HCT116 (cell line): Measurements from ENCODE around the gene ACER2. TPM values are rescaled to one million over a fixed set of nuclear protein-coding genes. Genes with fewer than 3 reads are reported as not detected.

Source experiments
- ATAC-seq: fragments of 200-7000 bp; cut with Tn5 transposase; 2 replicates; pipeline ENCODE4 v1.9.1; 2020; ENCODE audit warnings: mild to moderate bottlenecking, moderate library complexity
- BruUV-seq: library from RNA; stranded (reverse); fragments of 400-500 nt; replicated peaks from 2 replicates; lab custom pipeline; 2021; lab: Mats Ljungman, UMichigan
- CTCF ChIA-PET: fragments of 300-600 bp; sonication (Branson Sonifier 250); formaldehyde crosslinking; loops from one replicate; lab custom pipeline; 2021; ENCODE audit warnings: antibody characterized with exemption; lab: Charles Lee
- POLR2A ChIA-PET: fragments of 300-600, 350-600 bp; sonication (Branson Sonifier 250); formaldehyde crosslinking; loops from one replicate; lab custom pipeline; 2021; ENCODE audit warnings: antibody characterized with exemption; lab: Charles Lee
- RAD21 ChIA-PET, 2 experiments: fragments of 300-600 bp; sonication (Branson Sonifier 250); formaldehyde crosslinking; loops; one replicate each; lab custom pipeline; 2023; ENCODE audit warnings: low total read pairs in 2 of 2; ENCODE audit not compliant: uncharacterized antibody in 2 of 2, unreplicated experiment in 2 of 2, low non-redundant PET in 1 of 2; lab: Charles Lee
- DNase-seq: peaks from one replicate; pipeline ENCODE4 v3.0.0-alpha.2; 2010; ENCODE audit warnings: low read depth, low spot score
- H2AFZ ChIP-seq: fragments of 200-600 bp; shearing (Covaris generic), sonication (generic); 2 replicates; pipeline ENCODE4 v1.6.1; 2017; ENCODE audit warnings: low read depth, mixed run types, mixed read lengths, antibody characterized with exemption, low read length; ENCODE audit not compliant: poor library complexity, severe bottlenecking
- H3K27ac ChIP-seq: 2 replicates; pipeline ENCODE4 v1.5.1; 2012; ENCODE audit warnings: low read depth, low read length
- H3K27me3 ChIP-seq: fragments of 200-600 bp; sonication (generic); 2 replicates; pipeline ENCODE4 v1.6.1; 2016; ENCODE audit warnings: mixed run types, low read length, mixed read lengths; ENCODE audit not compliant: insufficient read depth
- H3K36me3 ChIP-seq, 2 experiments: fragments of 200-500 bp in 1 of 2; fragments of 200-600 bp in 1 of 2; sonication (Bioruptor generic) in 1 of 2; sonication (generic) in 1 of 2; 2 replicates each; pipeline versions ENCODE4 v1.5.1 to v1.6.1; 2014 to 2016; ENCODE audit warnings: low read length in 2 of 2, inconsistent platforms in 1 of 2, mixed read lengths in 1 of 2, mixed run types in 1 of 2; ENCODE audit not compliant: insufficient read depth in 2 of 2, control insufficient read depth in 1 of 2
- H3K4me1 ChIP-seq, 2 experiments: fragments of 200-600 bp in 1 of 2; sonication (generic) in 1 of 2; 2 replicates each; pipeline versions ENCODE4 v1.5.1 to v1.6.1; 2012 to 2017; ENCODE audit warnings: low read length in 2 of 2, inconsistent platforms in 1 of 2, mild to moderate bottlenecking in 1 of 2, mixed read lengths in 1 of 2, mixed run types in 1 of 2, moderate library complexity in 1 of 2; ENCODE audit not compliant: insufficient read depth in 2 of 2, control insufficient read depth in 1 of 2
- H3K4me2 ChIP-seq: fragments of 200-600 bp; sonication (generic); 2 replicates; pipeline ENCODE4 v1.6.1; 2017; ENCODE audit warnings: mixed run types, low read length, mixed read lengths
- H3K4me3 ChIP-seq, 2 experiments: fragments of 200-600 bp in 1 of 2; sonication (generic) in 1 of 2; replicated peaks in 1 of 2; 2 replicates each; pipeline ENCODE4 v1.5.1; 2011 to 2016; ENCODE audit warnings: low read length in 2 of 2, control low read depth in 1 of 2, low read depth in 1 of 2, mild to moderate bottlenecking in 1 of 2, mixed read lengths in 1 of 2, mixed run types in 1 of 2
- H3K79me2 ChIP-seq: fragments of 200-600 bp; sonication (generic); 2 replicates; pipeline ENCODE4 v1.6.1; 2017; ENCODE audit warnings: mild to moderate bottlenecking, mixed run types, low read length, moderate library complexity, mixed read lengths; ENCODE audit not compliant: insufficient read depth
- H3K9ac ChIP-seq: fragments of 200-600 bp; sonication (generic); 2 replicates; pipeline ENCODE4 v1.6.1; 2016; ENCODE audit warnings: low read length, mixed read lengths
- H3K9me2 ChIP-seq: fragments of 200-600 bp; sonication (generic), shearing (Covaris generic); 2 replicates; pipeline ENCODE4 v1.6.1; 2017; ENCODE audit warnings: mixed run types, mild to moderate bottlenecking, moderate library complexity; ENCODE audit not compliant: insufficient read depth
- H3K9me3 ChIP-seq, 2 experiments: fragments of 200-500 bp in 1 of 2; fragments of 200-600 bp in 1 of 2; sonication (Bioruptor generic) in 1 of 2; sonication (generic) in 1 of 2; 2 replicates each; pipeline ENCODE4 v1.6.1; 2014 to 2017; ENCODE audit warnings: low read length in 2 of 2, mixed read lengths in 2 of 2, inconsistent platforms in 1 of 2, low read depth in 1 of 2, mild to moderate bottlenecking in 1 of 2, mixed run types in 1 of 2, moderate library complexity in 1 of 2; ENCODE audit not compliant: control insufficient read depth in 1 of 2, insufficient read depth in 1 of 2
- H4K20me1 ChIP-seq: fragments of 200-600 bp; sonication (generic), shearing (Covaris generic); 2 replicates; pipeline ENCODE4 v1.6.1; 2017; ENCODE audit warnings: mixed run types, mild to moderate bottlenecking, moderate library complexity; ENCODE audit not compliant: insufficient read depth
- CEBPB ChIP-seq: IDR thresholded peaks from 2 replicates; pipeline ENCODE4 v1.6.1; 2012; ENCODE audit warnings: low read depth
- CTCF ChIP-seq, 3 experiments: fragments of 200-600 bp in 1 of 3; sonication (generic) in 1 of 3; IDR thresholded peaks in 2 of 3; conservative IDR thresholded peaks in 1 of 3; 2 replicates each; pipeline ENCODE4 v1.5.1; 2012 to 2017; ENCODE audit warnings: low read depth in 2 of 3, low read length in 2 of 3, antibody characterized with exemption in 1 of 3, borderline replicate concordance in 1 of 3, control low read depth in 1 of 3, mild to moderate bottlenecking in 1 of 3, mixed read lengths in 1 of 3, mixed run types in 1 of 3, moderate library complexity in 1 of 3; ENCODE audit not compliant: insufficient read depth in 1 of 3
- EGR1 ChIP-seq: IDR thresholded peaks from 2 replicates; pipeline ENCODE4 v1.6.1; 2012; ENCODE audit warnings: low read depth
- EZH2 ChIP-seq: fragments of 200-600 bp; sonication (generic); IDR thresholded peaks from 2 replicates; pipeline ENCODE4 v1.6.1; 2017; ENCODE audit warnings: antibody characterized with exemption, mixed run types
- JUND ChIP-seq: IDR thresholded peaks from 2 replicates; pipeline ENCODE4 v1.6.1; 2012
- MAX ChIP-seq: IDR thresholded peaks from 2 replicates; pipeline ENCODE4 v1.6.1; 2012
- POLR2A ChIP-seq: IDR thresholded peaks from 2 replicates; pipeline ENCODE4 v1.7.0; 2011; ENCODE audit warnings: borderline replicate concordance; ENCODE audit not compliant: insufficient read depth, insufficient read length; ENCODE audit errors: extremely low read depth
- POLR2AphosphoS5 ChIP-seq: IDR thresholded peaks from 2 replicates; pipeline ENCODE4 v1.6.1; 2011; ENCODE audit warnings: mild to moderate bottlenecking, low read depth, low read length, moderate library complexity
- REST ChIP-seq: IDR thresholded peaks from 2 replicates; pipeline ENCODE4 v1.6.1; 2012; ENCODE audit warnings: low read depth
- SIN3A ChIP-seq: IDR thresholded peaks from 2 replicates; pipeline ENCODE4 v1.6.1; 2012; ENCODE audit warnings: low read depth
- SRF ChIP-seq: IDR thresholded peaks from 2 replicates; pipeline ENCODE4 v1.6.1; 2012; ENCODE audit warnings: low read depth
- TCF7L2 ChIP-seq: IDR thresholded peaks from 2 replicates; pipeline ENCODE4 v1.7.0; 2011; ENCODE audit warnings: borderline replicate concordance, inconsistent platforms; ENCODE audit not compliant: insufficient read depth, insufficient read length; ENCODE audit errors: extremely low read depth
- YY1 ChIP-seq: IDR thresholded peaks from 2 replicates; pipeline ENCODE4 v1.6.1; 2011; ENCODE audit warnings: low read length, low read depth, moderate library complexity, mild to moderate bottlenecking; ENCODE audit not compliant: insufficient replicate concordance; ENCODE audit errors: extremely low read depth
- ZBTB33 ChIP-seq: IDR thresholded peaks from 2 replicates; pipeline ENCODE4 v1.6.1; 2011; ENCODE audit warnings: mild to moderate bottlenecking, low read length, moderate library complexity; ENCODE audit not compliant: insufficient replicate concordance; ENCODE audit errors: extremely low read depth
- ZNF274 ChIP-seq: fragments of 200-500 bp; sonication (Bioruptor generic); IDR thresholded peaks from 2 replicates; pipeline ENCODE4 v1.6.1; 2014; ENCODE audit warnings: mild to moderate bottlenecking, low read depth, low read length, inconsistent platforms
- intact Hi-C: fragments of 100-400 bp; cut with micrococcal nuclease; formaldehyde crosslinking; loops from 2 replicates; pipeline ENCODE4 v1.10.0; 2022
- total RNA-seq: library from RNA; stranded (reverse); gene quantifications from one replicate; pipeline ENCODE4 v1.2.1, GENCODE V29; 2021; ENCODE audit not compliant: unreplicated experiment

Gene ACER2
- total RNA-seq, 1 experiment from 2014 or later = 4.3 TPM

- no peak overlapping the region for H3K27ac ChIP-seq
- peaks cover 0 to 5% of the 10 kb centered on the region in 2 experiments; a peak in 1 of 4 replicates for H3K9me3 ChIP-seq
- DNase-seq = no peak
- ChIA-PET CTCF (interaction anchor here (1.2 kb wide), 1 partner anchor 67 kb away, joined by 3 read pairs; no protein-coding TSS in a partner anchor), RAD21 (no interaction called here), POLR2A (interaction anchor here (1.0 kb wide), 1 partner anchor 18 kb away, joined by 4 read pairs; the partner anchor contains the start of gene RPS6)
- H4K20me1 ChIP-seq = no peaks in the 10 kb centered on the region
- no peak for ATAC-seq
- H3K4me3 ChIP-seq = no peak overlapping the region
- intact Hi-C loops = no loop called here
- H3K4me2 ChIP-seq = peak overlapping the region; percentile 41
- no peak overlapping the region for H3K9ac ChIP-seq
- no peaks in the 10 kb centered on the region for H3K9me2 ChIP-seq
- no TSS peak for BruUV-seq
- H3K4me1 ChIP-seq = peaks cover 4 to 7% of the 10 kb centered on the region in 2 experiments; a peak in 3 of 4 replicates
- H3K36me3 ChIP-seq = no peaks in the 10 kb centered on the region
- no peaks in the 10 kb centered on the region for H3K79me2 ChIP-seq
- no peaks in the 10 kb centered on the region for H3K27me3 ChIP-seq
- TF ChIP-seq JUND = no peak
- TF ChIP-seq MAX = no peak
- TF ChIP-seq EZH2 = no peak
- TF ChIP-seq TCF7L2 = no peak
- TF ChIP-seq YY1 = no peak
- no peak for TF ChIP-seq CTCF (IDR thresholded peaks at IDR 0.05 in 2 of 3, conservative IDR thresholded peaks at IDR 0.05 in 1 of 3; ENCODE audit: borderline replicate concordance in 1 of 3, insufficient read depth in 1 of 3, low read depth in 2 of 3, low read length in 2 of 3)
- no peak for TF ChIP-seq REST
- TF ChIP-seq POLR2AphosphoS5 = no peak
- TF ChIP-seq ZBTB33 = no peak
- TF ChIP-seq SIN3A = no peak
- TF ChIP-seq CEBPB = no peak
- TF ChIP-seq ZNF274 = no peak
- TF ChIP-seq EGR1 = no peak
- TF ChIP-seq POLR2A = no peak
- TF ChIP-seq SRF = no peak
- no peak overlapping the region for H2AFZ ChIP-seq
These were observed 11.0 kb upstream of the ACER2 start for GRCh38 chr9:19397845-19398244.
